ENCODE measurements around the gene ZNF576. TPM values are rescaled to one million over a fixed set of nuclear protein-coding genes. Genes with fewer than 3 reads are reported as not detected.

ZNF576 gene, protein sequence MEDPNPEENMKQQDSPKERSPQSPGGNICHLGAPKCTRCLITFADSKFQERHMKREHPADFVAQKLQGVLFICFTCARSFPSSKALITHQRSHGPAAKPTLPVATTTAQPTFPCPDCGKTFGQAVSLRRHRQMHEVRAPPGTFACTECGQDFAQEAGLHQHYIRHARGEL
- 12.8 to 21.1 TPM (median 20.4 TPM) in 5 replicates for total RNA-seq (2022; extraction: Qiagen RNA extraction; ENCODE audit: low read depth)

GRCh38 chr19:43595999-43596841 is at the start of gene ZNF576, which contains the start of gene IRGQ:
ZNF576 (plus strand) TSS chr19:43596595; CDS start chr19:43597109, 514 bp downstream.
IRGQ (minus strand) TSS chr19:43596134; CDS start chr19:43595338, 796 bp downstream.

GRCh38 chr19:43575156-43575950 is 21.0 kb upstream of the ZNF576 start, which contains the start of the genes PINLYP and XRCC1:
PINLYP (plus strand) TSS chr19:43575801; CDS start chr19:43577192, 1,391 bp downstream.
XRCC1 (minus strand) TSS chr19:43575527; CDS start chr19:43575458, 69 bp downstream.

DNA sequence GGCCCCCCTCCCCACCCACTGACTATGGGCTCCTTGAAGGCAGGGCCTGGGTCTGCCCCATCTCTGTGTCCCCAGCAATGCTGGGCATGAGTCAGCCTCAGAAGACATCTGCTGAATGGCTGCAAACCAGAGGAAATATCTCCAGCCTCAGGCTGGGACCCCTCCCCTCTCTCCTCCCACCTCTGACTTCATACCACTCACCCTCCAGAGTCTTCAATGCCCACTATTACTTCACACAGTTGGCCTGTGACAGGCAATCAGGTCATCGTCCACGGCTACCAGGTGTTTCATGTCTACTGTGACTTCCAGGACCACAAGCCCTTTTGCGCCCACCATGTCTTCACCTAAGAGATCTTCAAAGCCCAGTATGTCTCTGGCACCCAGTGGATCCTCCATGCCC is 15.4 kb downstream of the ZNF576 start, which contains the start of gene SRRM5:
SRRM5 (plus strand) TSS at position 301 of the 400 bp plus-strand sequence; CDS start at position 335, 34 bp downstream.

GRCh38 chr19:43619262-43620060 is 23.1 kb downstream of the ZNF576 start, which contains the start of gene ZNF428:
ZNF428 (minus strand) TSS chr19:43619629; CDS start chr19:43614304, 5,325 bp downstream.

DNA sequence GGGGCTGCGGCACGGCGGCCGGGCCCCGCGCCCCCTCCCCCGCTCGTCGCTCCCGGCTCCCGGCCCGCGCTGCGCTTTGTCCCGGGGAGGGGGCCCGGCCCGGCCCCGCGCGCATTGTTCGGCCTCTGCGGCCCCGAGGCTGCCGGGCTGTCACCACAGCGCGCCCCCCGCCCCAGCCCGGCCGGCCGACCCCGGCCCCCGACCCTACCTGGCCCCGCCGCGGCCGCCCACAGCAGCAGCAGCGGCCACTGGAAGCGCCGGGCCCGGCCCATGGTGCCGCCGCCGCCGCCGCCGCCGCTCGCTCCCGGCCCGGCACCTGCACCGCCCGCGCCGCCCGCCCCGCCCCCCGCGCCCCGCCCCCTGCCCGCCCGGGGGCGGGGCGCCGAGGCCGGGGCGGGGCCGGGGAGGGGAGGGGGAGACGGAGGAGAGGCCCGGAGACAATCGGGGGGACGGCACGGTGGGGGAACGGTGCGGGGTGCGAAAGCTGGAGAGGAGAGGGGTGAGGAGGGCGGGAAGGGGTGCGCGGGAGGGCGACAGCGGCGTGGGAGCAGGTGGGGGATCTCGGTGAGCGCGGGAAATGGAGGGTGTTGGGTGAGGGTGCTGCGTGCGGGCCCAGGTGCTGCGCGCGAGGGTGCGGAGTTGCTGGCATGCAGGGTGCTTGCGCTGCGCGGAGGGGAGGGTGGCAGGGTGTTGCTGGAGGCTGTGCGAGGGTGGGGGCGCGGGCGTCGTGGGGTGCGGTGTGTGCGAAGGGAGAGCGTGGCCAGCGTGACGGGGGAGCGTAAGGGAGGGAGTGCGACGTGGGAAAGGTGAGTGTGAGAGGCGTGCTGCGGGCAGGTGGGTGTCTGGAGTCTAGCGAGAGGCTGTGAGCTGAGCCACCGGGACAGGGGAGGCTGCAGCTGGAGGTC is 43.4 kb downstream of the ZNF576 start, which contains the start of gene CADM4:
CADM4 (minus strand) TSS at position 332 of the 905 bp plus-strand sequence; CDS start at position 272, 60 bp downstream.

Other genes with a start within 250 kb of the ZNF576 start
- gene CD177, start 242.9 kb upstream of the ZNF576 start, total RNA-seq (2022; extraction: Qiagen RNA extraction; ENCODE audit: low read depth), result 0.06 to 0.11 TPM (median 0.09 TPM) in 4 of 5 replicates, not detected in the other
- not detected in 5 replicates for gene TEX101, start 181.7 kb upstream of the ZNF576 start, total RNA-seq (2022; extraction: Qiagen RNA extraction; ENCODE audit: low read depth)
- gene LYPD3, start 131.0 kb upstream of the ZNF576 start, total RNA-seq (2022; extraction: Qiagen RNA extraction; ENCODE audit: low read depth), result 0.22 to 0.80 TPM (median 0.41 TPM) in 5 replicates
- gene PHLDB3, start 91.8 kb upstream of the ZNF576 start, total RNA-seq (2022; extraction: Qiagen RNA extraction; ENCODE audit: low read depth), result 7.9 to 10.0 TPM (median 8.8 TPM) in 5 replicates
- gene ETHE1, start 69.4 kb upstream of the ZNF576 start, total RNA-seq (2022; extraction: Qiagen RNA extraction; ENCODE audit: low read depth), result 45.7 to 50.9 TPM (median 49.2 TPM) in 5 replicates
- gene ZNF575, start 63.4 kb upstream of the ZNF576 start, total RNA-seq (2022; extraction: Qiagen RNA extraction; ENCODE audit: low read depth), result 1.2 to 1.9 TPM (median 1.6 TPM) in 5 replicates
- gene XRCC1, start 21.1 kb upstream of the ZNF576 start, total RNA-seq (2022; extraction: Qiagen RNA extraction; ENCODE audit: low read depth), result 24.8 to 28.2 TPM (median 27.3 TPM) in 5 replicates
- 0.15 to 0.19 TPM (median 0.17 TPM) in 3 of 5 replicates, not detected in the others for gene PINLYP, start 20.8 kb upstream of the ZNF576 start, total RNA-seq (2022; extraction: Qiagen RNA extraction; ENCODE audit: low read depth)
- gene IRGQ, start 461 bp upstream of the ZNF576 start, total RNA-seq (2022; extraction: Qiagen RNA extraction; ENCODE audit: low read depth), result 5.3 to 6.3 TPM (median 5.9 TPM) in 5 replicates
- gene SRRM5, start 15.5 kb downstream of the ZNF576 start, total RNA-seq (2022; extraction: Qiagen RNA extraction; ENCODE audit: low read depth), result 0.67 to 0.93 TPM (median 0.80 TPM) in 5 replicates
- 50.6 to 71.3 TPM (median 59.6 TPM) in 5 replicates for gene ZNF428, start 23.0 kb downstream of the ZNF576 start, total RNA-seq (2022; extraction: Qiagen RNA extraction; ENCODE audit: low read depth)
- gene CADM4, start 43.3 kb downstream of the ZNF576 start, total RNA-seq (2022; extraction: Qiagen RNA extraction; ENCODE audit: low read depth), result 8.3 to 10.2 TPM (median 9.1 TPM) in 5 replicates
- 74.2 to 80.1 TPM (median 77.0 TPM) in 5 replicates for gene PLAUR, start 73.6 kb downstream of the ZNF576 start, total RNA-seq (2022; extraction: Qiagen RNA extraction; ENCODE audit: low read depth)
- gene IRGC, start 119.5 kb downstream of the ZNF576 start, total RNA-seq (2022; extraction: Qiagen RNA extraction; ENCODE audit: low read depth), result not detected in 5 replicates
- gene SMG9, start 158.4 kb downstream of the ZNF576 start, total RNA-seq (2022; extraction: Qiagen RNA extraction; ENCODE audit: low read depth), result 47.4 to 65.8 TPM (median 57.7 TPM) in 5 replicates
- gene KCNN4, start 184.4 kb downstream of the ZNF576 start, total RNA-seq (2022; extraction: Qiagen RNA extraction; ENCODE audit: low read depth), result 44.8 to 64.3 TPM (median 57.6 TPM) in 5 replicates
- 0.09 to 0.29 TPM (median 0.21 TPM) in 4 of 5 replicates, not detected in the other for gene LYPD5, start 205.9 kb downstream of the ZNF576 start, total RNA-seq (2022; extraction: Qiagen RNA extraction; ENCODE audit: low read depth)
- gene ZNF283, start 230.7 kb downstream of the ZNF576 start, total RNA-seq (2022; extraction: Qiagen RNA extraction; ENCODE audit: low read depth), result 3.3 to 5.5 TPM (median 4.7 TPM) in 5 replicates

All from A549 treated with GW870086 at 1 μM for 4 hours (cell line).